Suprapubic skin (tissue), 4 donors: ENCODE measurements around the gene B4GALT5. TPM values are rescaled to one million over a fixed set of nuclear protein-coding genes. Genes with fewer than 3 reads are reported as not detected.
"Not testable (repeated sequence)": the region's sequence is repeated elsewhere in the genome, so short reads cannot be mapped to it uniquely, and the experiment has no call there.

ENCODE experiments used
- DNase-seq, 2 donors: peaks; one replicate each; pipeline ENCODE4 v3.0.0-alpha.2; 2019; ENCODE audit warnings: low spot score in 2 of 2
- H3K27ac ChIP-seq: fragments of 200-600 bp; sonication (generic); one replicate; pipeline ENCODE4 v1.5.1; 2019
- H3K27me3 ChIP-seq: fragments of 200-600 bp; sonication (generic); one replicate; pipeline ENCODE4 v1.5.1; 2019
- H3K36me3 ChIP-seq: fragments of 200-600 bp; sonication (generic); one replicate; pipeline ENCODE4 v1.5.1; 2019
- H3K4me1 ChIP-seq: fragments of 200-600 bp; sonication (generic); one replicate; pipeline ENCODE4 v1.5.1; 2019
- H3K4me3 ChIP-seq: fragments of 200-600 bp; sonication (generic); one replicate; pipeline ENCODE4 v1.5.1; 2019; ENCODE audit warnings: mild to moderate bottlenecking
- H3K9me3 ChIP-seq: fragments of 200-600 bp; sonication (generic); one replicate; pipeline ENCODE4 v1.5.1; 2019
- EP300 ChIP-seq: sonication (generic); formaldehyde crosslinking; IDR thresholded peaks from one replicate; pipeline ENCODE4 v1.6.1; 2017; ENCODE audit warnings: antibody characterized with exemption
- POLR2A ChIP-seq, 2 donors: fragments of 450-650 bp; IDR thresholded peaks; one replicate each; pipeline ENCODE4 v1.6.1; 2017; ENCODE audit warnings: antibody characterized with exemption in 2 of 2, mild to moderate bottlenecking in 2 of 2, moderate library complexity in 2 of 2
- POLR2AphosphoS5 ChIP-seq, 3 donors: sonication (generic); formaldehyde crosslinking; IDR thresholded peaks; one replicate each; pipeline ENCODE4 v1.6.1; 2017; ENCODE audit warnings: antibody characterized with exemption in 3 of 3
- WGBS: methylation state at CpG from one replicate; pipeline ENCODE4 v1.1.5; 2018; 5-methylcytosine and 5-hydroxymethylcytosine counted together
- total RNA-seq, 4 donors: library from RNA; depleted of rRNA; stranded (reverse); fragments of >200 nt; gene quantifications; one replicate each; pipeline ENCODE4 v1.1.0, GENCODE V29; 2016
- TF ChIP-seq, protein P1 (sequence below), 2 donors: fragments of 200-600 bp in 1 of 2; fragments of 450-650 bp in 1 of 2; sonication (generic) in 1 of 2; IDR thresholded peaks; one replicate each; pipeline ENCODE4 v1.5.1; 2016 to 2019; ENCODE audit warnings: antibody characterized with exemption in 2 of 2, mild to moderate bottlenecking in 1 of 2, moderate library complexity in 1 of 2

The B4GALT5 gene
- total RNA-seq, 4 donors from 2014 or later, result 8.8 to 12.7 (median 10.1) TPM

DNA sequence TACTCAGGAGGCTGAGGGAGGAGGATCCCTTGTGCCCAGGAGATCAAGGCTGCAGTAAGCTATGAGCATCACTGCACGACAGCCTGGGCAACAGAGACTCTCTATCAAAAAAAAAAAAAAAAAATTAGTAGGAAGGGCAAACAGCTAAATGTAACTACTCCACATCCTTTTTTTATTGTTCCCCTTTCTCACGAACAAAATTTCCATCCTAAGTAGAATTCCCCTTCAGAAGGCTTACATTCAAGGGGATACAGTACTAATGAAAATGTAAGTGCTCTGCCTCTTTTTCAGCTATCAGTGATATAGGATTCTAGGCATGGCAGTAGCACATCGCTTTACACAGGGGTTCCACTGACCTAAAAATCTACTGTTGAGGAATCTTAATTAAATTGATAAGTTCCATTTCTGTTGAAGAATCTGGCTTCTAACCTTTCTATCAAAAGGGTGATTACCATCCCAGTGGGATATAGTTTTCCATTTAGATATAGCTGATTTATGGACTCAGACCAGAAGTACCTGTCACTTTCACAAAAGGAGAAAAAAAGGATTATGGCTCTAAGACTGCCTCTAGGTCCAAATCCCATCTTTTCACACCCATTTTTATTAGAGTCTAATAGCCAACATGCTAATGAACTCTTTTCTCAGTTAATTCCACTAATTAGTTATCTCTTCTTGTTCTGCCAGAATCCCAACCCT lies 2.6 kb downstream of the B4GALT5 start:
- Histone ChIP-seq H3K4me1 (peaks cover 58% of the 10 kb centered on the region), H3K9me3 (no peaks in the 10 kb centered on the region), H3K36me3 (no peaks in the 10 kb centered on the region), H3K4me3 (no peak overlapping the region), H3K27ac (peak overlapping the region; percentile 8), H3K27me3 (no peaks in the 10 kb centered on the region)
- 52% methylated on average over 3 of the region's 3 CpGs for WGBS
- DNase-seq, result no peak
- no peak for TF ChIP-seq EP300
- TF ChIP-seq, protein P1, sequence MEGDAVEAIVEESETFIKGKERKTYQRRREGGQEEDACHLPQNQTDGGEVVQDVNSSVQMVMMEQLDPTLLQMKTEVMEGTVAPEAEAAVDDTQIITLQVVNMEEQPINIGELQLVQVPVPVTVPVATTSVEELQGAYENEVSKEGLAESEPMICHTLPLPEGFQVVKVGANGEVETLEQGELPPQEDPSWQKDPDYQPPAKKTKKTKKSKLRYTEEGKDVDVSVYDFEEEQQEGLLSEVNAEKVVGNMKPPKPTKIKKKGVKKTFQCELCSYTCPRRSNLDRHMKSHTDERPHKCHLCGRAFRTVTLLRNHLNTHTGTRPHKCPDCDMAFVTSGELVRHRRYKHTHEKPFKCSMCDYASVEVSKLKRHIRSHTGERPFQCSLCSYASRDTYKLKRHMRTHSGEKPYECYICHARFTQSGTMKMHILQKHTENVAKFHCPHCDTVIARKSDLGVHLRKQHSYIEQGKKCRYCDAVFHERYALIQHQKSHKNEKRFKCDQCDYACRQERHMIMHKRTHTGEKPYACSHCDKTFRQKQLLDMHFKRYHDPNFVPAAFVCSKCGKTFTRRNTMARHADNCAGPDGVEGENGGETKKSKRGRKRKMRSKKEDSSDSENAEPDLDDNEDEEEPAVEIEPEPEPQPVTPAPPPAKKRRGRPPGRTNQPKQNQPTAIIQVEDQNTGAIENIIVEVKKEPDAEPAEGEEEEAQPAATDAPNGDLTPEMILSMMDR (IDR thresholded peaks at IDR 0.05), result no peak
- TF ChIP-seq POLR2AphosphoS5 (IDR thresholded peaks at IDR 0.05), result no peak
- no peak for TF ChIP-seq POLR2A (IDR thresholded peaks at IDR 0.05)

DNA sequence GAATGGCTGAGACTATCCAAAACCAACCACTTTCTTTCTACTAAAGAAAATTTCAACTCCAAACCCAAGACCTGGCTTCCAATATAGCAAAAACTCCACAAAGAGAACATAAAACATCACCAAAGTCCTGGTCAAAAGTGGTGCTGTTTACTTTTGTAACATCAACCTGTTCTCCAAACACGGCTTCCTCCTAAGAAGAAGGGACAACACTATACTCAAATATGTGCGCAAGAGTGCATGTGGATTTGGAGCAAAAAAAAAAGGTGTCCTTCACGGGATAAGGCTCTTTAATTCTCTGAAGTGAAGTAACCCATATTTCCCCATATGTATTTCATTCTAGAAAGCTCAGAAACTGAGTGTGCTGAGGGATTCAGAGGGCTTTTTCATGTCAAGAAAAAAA lies 6.6 kb downstream of the B4GALT5 start:
- H3K36me3 ChIP-seq, result no peaks in the 10 kb centered on the region
- no peak overlapping the region for H3K4me3 ChIP-seq
- no peaks in the 10 kb centered on the region for H3K9me3 ChIP-seq
- DNase-seq, result no peak
- TF ChIP-seq, protein P1 (IDR thresholded peaks at IDR 0.05), result no peak
- TF ChIP-seq POLR2AphosphoS5 (IDR thresholded peaks at IDR 0.05) (no peak), POLR2A (IDR thresholded peaks at IDR 0.05) (no peak), EP300 (no peak)
- H3K27me3 ChIP-seq, result no peaks in the 10 kb centered on the region
- H3K27ac ChIP-seq, result peak overlapping the region; percentile 41
- WGBS, result 82% methylated on average over 3 of the region's 3 CpGs
- H3K4me1 ChIP-seq, result peaks cover 54% of the 10 kb centered on the region

DNA sequence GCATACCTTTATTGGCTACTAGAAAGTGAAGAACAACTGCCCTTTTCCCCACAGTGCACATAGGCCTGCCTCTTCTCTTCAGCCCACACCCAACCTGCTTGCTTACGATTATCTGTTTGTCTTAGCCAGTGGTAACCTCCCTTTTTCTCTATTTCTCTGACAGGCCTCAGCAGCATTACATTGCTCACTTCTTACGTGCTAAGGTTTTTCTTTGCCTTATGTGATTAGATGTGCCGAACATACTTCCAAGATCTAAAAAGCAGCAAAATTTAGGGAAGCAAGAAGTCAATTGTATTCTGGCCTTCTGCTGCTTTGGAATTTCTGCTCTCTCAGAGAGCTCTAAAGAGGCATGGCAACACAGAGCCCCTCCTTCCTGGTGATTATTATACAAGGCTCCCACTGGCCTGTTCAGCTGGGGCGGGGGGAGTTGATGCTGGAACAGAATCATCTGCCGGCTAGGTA lies 7.0 kb downstream of the B4GALT5 start:
- Histone ChIP-seq H3K9me3 (no peaks in the 10 kb centered on the region), H3K36me3 (no peaks in the 10 kb centered on the region), H3K27ac (peak overlapping the region; percentile 41), H3K4me1 (peaks cover 49% of the 10 kb centered on the region), H3K27me3 (no peaks in the 10 kb centered on the region), H3K4me3 (no peak overlapping the region)
- DNase-seq, result no peak
- 44% methylated on average over 5 of the region's 5 CpGs for WGBS
- TF ChIP-seq POLR2AphosphoS5 (IDR thresholded peaks at IDR 0.05), result no peak
- TF ChIP-seq EP300, result no peak
- TF ChIP-seq, protein P1 (IDR thresholded peaks at IDR 0.05), result no peak
- no peak for TF ChIP-seq POLR2A (IDR thresholded peaks at IDR 0.05)

DNA sequence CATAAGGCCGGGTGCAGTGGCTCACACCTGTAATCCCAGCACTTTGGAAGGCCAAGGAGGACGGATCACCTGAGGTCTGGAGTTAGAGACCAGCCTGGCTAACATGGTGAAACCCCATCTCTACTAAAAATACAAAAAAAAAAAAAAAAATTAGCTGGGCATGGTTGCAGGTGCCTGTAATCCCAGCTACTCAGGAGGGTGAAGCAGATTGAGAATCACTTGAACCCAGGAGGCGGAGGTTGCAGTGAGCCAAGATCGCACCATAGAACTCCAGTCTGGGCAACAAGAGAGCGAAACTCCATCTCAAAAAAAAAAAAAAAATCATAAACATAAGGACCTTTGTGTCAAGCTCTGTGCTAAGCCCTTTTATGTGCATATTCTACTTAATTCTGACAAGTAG lies 7.8 kb downstream of the B4GALT5 start:
- not testable (repeated sequence) for H3K4me3 ChIP-seq, H3K27me3 ChIP-seq, H3K9me3 ChIP-seq, H3K27ac ChIP-seq, H3K36me3 ChIP-seq, DNase-seq
- peaks cover 47% of the 10 kb centered on the region for H3K4me1 ChIP-seq
- 96% methylated on average over 5 of the region's 5 CpGs for WGBS

DNA sequence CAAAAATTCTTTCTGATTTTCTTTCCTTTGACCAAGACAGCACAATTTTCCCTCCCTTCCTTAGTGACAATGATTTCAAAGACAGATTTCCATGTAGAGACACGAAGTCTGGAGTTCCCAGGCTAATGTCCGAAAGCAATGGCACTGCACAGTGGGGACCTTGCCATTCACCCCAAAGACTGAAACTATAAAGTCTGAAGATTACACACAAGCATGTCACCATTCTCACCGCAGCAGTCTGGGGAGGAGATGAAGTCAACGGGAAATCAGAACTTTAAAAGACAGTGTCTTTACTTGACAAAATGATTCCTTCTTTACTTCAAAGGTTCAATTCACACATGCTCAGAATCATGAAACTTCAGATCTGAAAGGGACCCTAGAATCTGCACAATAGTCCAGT lies 8.3 kb downstream of the B4GALT5 start:
- Histone ChIP-seq H3K4me3 (no peak overlapping the region), H3K9me3 (no peaks in the 10 kb centered on the region), H3K36me3 (no peaks in the 10 kb centered on the region), H3K27me3 (no peaks in the 10 kb centered on the region), H3K4me1 (peaks cover 46% of the 10 kb centered on the region), H3K27ac (no peak overlapping the region)
- TF ChIP-seq POLR2AphosphoS5 (IDR thresholded peaks at IDR 0.05) (no peak), POLR2A (IDR thresholded peaks at IDR 0.05) (no peak), EP300 (no peak)
- TF ChIP-seq, protein P1 (IDR thresholded peaks at IDR 0.05), result no peak
- DNase-seq, result no peak
- WGBS, result 87% methylated on average over 4 of the region's 4 CpGs

DNA sequence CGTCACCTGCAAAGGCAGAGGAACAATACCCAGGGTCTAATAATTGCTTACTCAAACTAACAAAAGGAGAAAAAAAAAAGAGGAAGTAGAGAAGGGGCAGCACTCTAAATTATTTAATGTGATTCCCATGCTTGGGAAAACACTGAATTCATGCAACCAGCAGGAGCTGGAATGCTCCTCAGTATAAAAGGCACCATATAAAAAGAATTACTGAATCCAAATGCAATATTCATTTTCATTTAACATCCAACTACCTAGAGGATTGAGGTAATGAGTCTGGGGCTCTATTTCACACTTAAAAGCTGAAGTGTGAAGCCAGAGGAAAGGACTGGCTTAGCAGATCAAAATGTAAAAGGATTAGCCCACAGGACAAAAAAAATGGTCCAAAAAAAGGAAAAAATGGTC lies 8.7 kb downstream of the B4GALT5 start:
- no peak overlapping the region for H3K27ac ChIP-seq
- TF ChIP-seq EP300 (no peak), POLR2AphosphoS5 (IDR thresholded peaks at IDR 0.05) (no peak), POLR2A (IDR thresholded peaks at IDR 0.05) (no peak)
- no peaks in the 10 kb centered on the region for H3K27me3 ChIP-seq
- WGBS, result 97% methylated on average over 1 of the region's 1 CpG
- no peak for DNase-seq
- peaks cover 48% of the 10 kb centered on the region for H3K4me1 ChIP-seq
- no peaks in the 10 kb centered on the region for H3K9me3 ChIP-seq
- no peak overlapping the region for H3K4me3 ChIP-seq
- H3K36me3 ChIP-seq, result no peaks in the 10 kb centered on the region
